Heart left ventricle (tissue), 13 donors: ENCODE measurements around the gene PRKAG2.

Experiments used
- CTCF ChIP-seq, 12 donors: fragments of 200-600 bp; sonication (generic) in 4 of 12; IDR thresholded peaks; one replicate each; pipeline versions ENCODE4 v1.5.0 to v1.8.0; 2018 to 2022; ENCODE audit warnings: antibody characterized with exemption in 12 of 12, mild to moderate bottlenecking in 5 of 12
- POLR2A ChIP-seq, 2 donors: fragments of 450-650 bp; IDR thresholded peaks; one replicate each; pipeline ENCODE4 v1.6.1; 2017; ENCODE audit warnings: antibody characterized with exemption in 2 of 2, mild to moderate bottlenecking in 2 of 2, moderate library complexity in 2 of 2
- donor health status: ischemic (EF 13 %, LVEDD 7.1; RV severe dilation, severe dysfunction).
- donor health status: DM: no; HTN: yes; CAD: no.
- donor health status: DM: no; HTN: no; CAD: no.
- donor health status: ischemic (EF 25% LVEDD 6.9; RV normal size, moderate dysfunction).
- donor health status: ischemic (EF 25% LVEDD 5.7; RV mildly dilated, moderate dysfunction).
- donor health status: ischemic (EF 35%, LVEDD 5.7; RV mildly dilated, moderate dysfunction).
- donor health status: nonischemic (EF 11% LVEDD 7.7; RV severe dilation, severe dysfunction).
- donor health status: DM: yes; HTN: yes; CAD: no.
- donor health status: PGD.
- donor health status: ischemic (EF 29% LVEDD 5.4; RV normal size, mild dysfunction).
- donor health status: nonischemic (EF 23%, LVEDD 6.1; RV moderate dilation, normal function).

GRCh38 chr7:151684408-151685175 lies 192.3 kb downstream of the PRKAG2 start:
- no peak for TF ChIP-seq CTCF (IDR thresholded peaks at IDR 0.05)
- TF ChIP-seq POLR2A (IDR thresholded peaks at IDR 0.05): no peak
